ENCODE data around the gene OPRL1.
A peak's percentile ranks its signal among the peaks of the same experiment; 100 is the strongest.

The OPRL1 gene

GRCh38 chr20:64042054-64042781 lies 37.7 kb upstream of the OPRL1 start:
- no peak for DNase-seq

GRCh38 chr20:64043768-64044167 lies 36.1 kb upstream of the OPRL1 start:
- DNase-seq = no peak

DNA sequence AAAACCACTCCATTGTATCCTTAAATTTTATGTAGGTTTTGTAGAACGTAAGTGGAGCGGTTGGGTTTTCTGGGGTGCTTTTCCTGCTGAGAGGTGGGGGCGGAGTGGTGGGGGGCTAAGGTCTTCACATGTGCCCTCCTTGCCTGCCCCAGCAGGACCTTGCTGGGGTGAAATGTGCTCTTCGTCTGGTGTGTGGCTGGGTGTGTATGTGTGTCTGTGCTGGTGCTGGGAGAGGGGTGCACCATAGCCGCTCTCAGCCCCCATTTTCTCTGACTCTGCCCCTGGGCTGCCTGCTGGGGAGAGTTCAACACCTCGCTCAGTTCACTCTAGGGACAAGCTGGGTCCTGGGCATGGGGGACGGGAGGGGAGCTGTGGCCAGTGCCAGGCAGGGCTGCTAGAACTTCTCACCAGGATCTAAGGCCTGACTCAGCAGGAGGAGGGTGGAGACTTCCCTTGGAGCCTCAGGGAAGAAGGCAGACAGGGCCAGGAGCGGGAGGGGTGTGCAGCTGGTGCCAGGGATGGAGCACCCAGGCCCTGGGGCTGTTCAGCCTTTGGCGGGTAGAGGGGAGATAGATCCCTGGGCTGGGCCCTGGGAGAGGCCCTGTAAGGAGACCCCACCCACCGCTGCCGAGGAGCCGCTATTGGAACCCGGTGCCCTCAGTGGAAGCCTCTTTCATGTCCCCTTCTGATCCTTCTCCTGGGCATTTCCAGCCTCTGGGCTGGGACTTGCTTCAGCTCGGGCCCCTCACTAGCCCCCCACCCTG lies 35.2 kb upstream of the OPRL1 start:
- DNase-seq = peak; percentile 91

DNA sequence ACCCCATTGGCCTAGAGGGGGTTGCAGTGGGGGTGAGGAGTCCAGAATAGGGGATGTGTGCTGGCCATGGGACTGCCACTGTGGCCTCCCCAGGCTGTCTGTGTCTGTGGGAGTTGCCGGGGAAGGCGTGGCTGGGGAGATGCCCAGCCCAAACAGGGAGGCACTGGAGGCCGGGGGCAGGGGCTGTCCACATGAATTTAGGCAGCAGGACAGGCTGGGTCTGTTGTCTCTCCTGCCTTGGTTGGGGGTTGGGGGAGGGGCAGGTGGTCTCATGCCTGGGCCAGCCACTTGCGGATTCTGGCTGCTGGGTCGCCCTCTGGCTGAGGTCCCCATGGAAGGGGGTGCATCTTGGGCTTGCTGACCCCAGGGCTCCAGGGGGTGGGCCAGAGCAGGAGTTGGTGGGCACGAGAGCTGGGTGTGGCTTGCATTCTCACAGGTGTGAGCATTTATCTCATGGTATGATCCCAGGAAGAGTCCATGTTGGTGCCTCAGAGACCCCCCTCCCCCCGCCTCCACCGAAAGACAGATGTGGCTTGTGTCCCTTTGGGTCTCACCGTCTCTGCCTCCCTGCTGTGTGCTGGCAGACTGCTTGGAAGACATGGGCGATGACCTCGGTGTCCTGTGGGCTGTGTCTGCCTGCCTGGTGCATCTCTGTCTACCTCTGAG lies 34.4 kb upstream of the OPRL1 start:
- DNase-seq = no peak

GRCh38 chr20:64047046-64047389 lies 32.9 kb upstream of the OPRL1 start:
- DNase-seq = no peak

GRCh38 chr20:64047968-64048401 lies 31.9 kb upstream of the OPRL1 start:
- no peak for DNase-seq

GRCh38 chr20:64048402-64049044 lies 31.4 kb upstream of the OPRL1 start:
- no peak for DNase-seq

- DNase-seq = peak; percentile 86
These were observed 30.6 kb upstream of the OPRL1 start, which contains the start of gene SOX18 for GRCh38 chr20:64049060-64049877. SOX18 (minus strand) TSS chr20:64049639; CDS start chr20:64049516, 123 bp downstream.

GRCh38 chr20:64049878-64050260 lies 30.0 kb upstream of the OPRL1 start:
- no peak for DNase-seq

DNA sequence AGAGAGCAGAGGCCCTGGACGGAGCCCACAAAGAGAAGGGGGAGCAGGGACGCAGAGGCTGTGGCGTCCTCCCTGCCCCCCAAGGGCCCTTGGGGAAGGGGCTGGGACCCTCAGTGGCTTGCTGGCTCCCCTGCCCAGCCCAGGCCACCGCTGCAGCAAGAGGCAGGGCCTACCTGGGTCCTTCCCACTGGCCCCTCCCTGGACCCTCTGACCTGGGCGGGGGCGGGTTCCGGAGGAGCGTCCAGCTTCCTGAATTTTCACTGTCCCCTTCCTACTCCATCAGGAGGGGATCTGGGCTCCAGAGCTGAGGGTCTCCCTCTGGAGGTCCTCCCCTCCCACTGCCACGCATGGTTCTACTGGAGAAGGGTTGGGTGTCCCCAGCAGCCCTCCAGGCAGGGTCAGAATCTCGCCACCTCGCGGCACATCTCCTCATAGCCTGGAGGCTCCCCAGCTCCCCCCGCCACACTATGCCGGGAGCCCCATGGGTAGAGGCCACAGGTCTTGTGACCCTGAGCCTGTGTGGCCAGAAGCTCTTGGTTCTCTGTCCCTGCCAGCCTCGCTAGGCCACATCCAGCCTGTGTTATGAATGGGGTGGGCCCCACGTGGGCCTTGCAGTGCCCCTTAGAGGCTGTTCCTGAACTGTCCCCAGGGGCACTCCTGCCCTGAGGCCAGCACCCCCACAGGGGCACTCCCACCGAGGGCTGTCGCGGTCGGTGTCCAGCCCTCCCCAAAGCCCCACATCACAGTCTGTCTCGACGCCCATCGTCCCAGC lies 29.4 kb upstream of the OPRL1 start:
- no peak for DNase-seq

GRCh38 chr20:64051033-64051452 lies 28.8 kb upstream of the OPRL1 start:
- DNase-seq = no peak

- no peak for DNase-seq
These were observed 28.1 kb upstream of the OPRL1 start for GRCh38 chr20:64051561-64052325.

DNA sequence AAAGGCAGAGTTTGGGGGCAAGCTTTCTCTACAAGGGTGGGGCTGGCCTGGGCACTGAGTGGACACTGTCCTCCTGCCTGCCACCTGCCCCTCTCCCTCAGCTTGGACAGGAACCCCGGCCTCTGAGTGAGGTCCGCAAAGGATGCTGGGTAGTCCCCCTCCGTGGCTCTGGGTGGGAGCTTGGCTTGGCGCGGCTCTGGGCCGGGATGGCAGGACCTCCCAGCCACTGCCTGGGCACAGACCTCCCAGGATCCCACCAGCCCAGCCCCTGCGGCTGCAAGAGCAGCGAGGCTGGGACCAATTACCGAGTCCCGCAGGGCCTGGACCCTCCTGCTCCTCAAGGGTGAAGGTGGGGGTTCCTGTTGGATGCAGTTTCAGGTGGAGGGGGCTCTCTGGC lies 27.6 kb upstream of the OPRL1 start:
- DNase-seq = no peak

DNA sequence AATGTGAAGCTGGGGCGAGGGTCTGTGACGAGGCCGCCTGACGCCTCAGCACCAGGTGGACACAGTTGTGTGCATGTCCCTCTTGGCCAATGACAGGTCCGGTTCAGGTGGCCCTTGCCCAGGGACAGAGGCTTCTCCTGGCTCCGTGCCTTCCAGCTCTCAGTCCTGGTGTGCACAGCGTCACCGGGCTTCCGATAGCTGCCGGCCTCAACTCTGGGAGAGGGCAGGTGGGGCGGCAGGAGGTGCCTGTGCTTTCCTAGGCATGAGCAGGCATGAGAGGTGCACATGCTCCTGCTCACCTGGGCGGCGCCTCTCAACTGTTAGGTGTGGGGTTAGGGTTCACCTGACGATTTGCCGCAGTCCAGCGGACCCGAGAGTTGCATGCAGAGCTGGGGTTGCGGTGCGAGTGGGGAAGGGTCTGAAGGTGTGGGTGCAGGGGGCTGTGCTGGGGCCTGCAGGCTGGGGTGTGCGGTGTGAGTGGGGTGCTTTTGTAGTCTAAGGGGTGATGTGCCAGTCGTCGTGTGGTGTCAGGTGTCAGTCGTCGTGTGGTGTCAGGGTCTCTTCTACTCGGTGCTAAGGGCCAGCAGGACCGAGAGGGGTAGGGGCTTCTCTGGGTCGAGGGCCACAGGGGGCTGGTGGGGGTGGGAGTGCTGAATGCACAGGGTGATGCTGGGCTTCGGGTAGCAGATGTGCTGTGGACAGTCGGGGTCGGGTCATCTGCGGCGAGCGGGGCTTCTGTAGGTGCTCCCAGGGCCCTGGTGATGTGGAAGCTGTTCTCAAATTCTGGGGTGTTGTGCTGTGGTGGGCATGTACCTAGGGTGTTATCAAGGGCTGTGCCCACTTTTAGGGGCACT lies 26.7 kb upstream of the OPRL1 start:
- no peak for DNase-seq

DNA sequence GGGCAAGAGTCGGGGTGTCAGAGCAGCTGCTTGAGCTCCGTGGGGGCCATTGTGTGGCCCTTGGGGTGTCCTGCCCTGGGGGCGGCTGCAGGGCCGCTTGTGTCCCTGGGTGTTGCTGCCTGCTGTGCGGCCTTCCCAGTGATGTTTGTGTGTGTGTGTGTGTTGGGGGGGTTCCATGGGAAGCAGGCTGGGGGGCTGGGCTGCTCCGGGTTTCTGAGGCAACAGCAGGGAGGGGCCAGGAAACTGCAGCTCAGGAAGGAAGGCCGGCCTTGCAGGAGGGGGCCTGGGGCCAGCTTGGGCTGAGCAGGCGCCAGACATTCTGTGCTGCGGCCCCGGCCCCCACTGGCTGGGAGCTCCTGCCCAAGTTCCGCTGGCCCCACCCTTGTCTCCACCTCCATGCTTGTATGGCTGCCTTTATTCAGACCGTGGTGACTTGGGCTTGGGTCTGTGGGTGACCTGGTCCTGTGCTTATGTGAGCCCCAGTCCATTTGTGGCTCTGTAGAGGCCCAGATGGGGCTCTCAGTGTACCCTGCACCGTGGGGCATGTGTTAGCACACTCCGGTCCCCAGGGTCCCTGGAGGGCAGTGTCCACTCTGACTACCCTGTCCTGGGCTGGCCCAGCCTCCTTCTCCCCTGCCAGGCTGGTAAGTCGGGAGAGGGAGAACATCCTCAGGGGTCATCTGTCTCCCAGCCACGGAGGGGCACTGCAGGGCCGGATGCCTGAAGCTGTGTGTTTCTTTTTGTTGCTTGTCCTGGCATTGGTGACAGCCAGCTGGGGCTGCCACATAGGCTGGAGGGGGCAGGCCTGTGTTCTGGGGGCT lies 25.8 kb upstream of the OPRL1 start:
- DNase-seq = peak; percentile 98

GRCh38 chr20:64055396-64055892 lies 24.4 kb upstream of the OPRL1 start:
- no peak for DNase-seq

DNA sequence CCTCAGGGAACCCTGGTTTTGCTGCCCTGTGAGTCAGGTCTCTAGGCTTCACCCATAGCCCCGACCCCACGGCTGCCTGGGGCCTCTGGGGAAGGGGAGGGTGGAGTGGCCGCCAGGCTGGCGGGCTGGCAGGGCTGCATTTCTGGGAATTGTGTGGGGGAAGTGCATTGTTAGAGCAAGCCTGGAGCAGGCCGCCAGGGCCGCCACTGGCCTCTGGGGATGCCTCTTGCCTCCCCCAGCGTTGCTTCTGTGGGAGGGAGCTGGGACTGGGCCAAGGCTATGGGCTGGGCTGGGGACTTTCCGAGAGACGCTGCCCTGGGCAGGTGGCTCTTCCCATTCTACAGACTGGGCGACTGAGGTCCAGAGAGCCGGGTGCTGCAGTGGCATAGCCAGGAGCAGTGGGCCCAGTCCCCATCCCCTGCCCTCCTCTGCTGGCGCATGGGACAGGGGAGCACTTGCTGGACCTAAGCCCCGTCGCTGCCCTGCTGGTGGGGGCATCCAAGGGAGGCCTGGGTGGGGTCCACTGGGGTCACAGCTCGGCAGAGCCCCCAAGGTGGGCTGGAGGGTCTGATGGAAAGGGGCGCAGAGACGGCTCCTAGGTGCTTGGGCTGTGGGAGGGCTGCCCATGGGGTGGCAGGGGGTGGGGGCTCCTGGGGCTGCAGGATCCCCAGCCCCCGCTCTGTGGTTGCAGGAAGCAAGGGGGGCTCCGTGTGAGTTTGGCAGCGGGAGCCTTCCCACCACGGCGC lies 23.8 kb upstream of the OPRL1 start:
- DNase-seq = no peak

GRCh38 chr20:64056639-64056888 lies 23.3 kb upstream of the OPRL1 start:
- no peak for DNase-seq

Data from 8988T (cell line).